ENCODE data around the gene VCL.
"Not testable (repeated sequence)": the region's sequence is repeated elsewhere in the genome, so short reads cannot be mapped to it uniquely, and the experiment has no call there.

Gene VCL

GRCh38 chr10:74011017-74011416 lies 13.1 kb downstream of the VCL start:
- no peak for FAIRE-seq
- no peak for DNase-seq (ENCODE audit: insufficient read length, low spot score)
- TF ChIP-seq CTCF (IDR thresholded peaks at IDR 0.05; ENCODE audit: insufficient read depth, missing control alignments), result no peak

DNA sequence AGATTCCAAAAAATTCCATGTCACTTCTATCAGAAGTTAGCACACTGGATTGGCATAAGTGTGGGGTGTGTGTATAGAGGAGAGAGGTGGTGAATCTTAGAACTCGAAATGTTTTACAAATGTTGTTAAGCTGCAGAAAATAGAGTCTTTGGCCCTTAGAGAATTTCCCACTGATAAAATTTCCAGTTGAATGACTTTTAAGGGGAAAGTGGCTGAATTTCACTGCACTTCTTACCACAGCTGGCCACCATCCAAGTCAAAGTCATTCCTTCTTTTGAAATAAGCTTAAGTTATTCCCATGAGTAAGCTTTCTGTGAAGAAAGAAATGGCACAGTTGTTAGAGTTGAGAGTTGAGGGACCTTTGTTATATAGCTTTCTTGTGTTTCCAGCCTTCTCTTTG lies 13.9 kb downstream of the VCL start:
- FAIRE-seq, result no peak

GRCh38 chr10:74012480-74012879 lies 14.6 kb downstream of the VCL start:
- FAIRE-seq (no peak), DNase-seq (ENCODE audit: insufficient read length, low spot score) (no peak)
- no peak for TF ChIP-seq CTCF (IDR thresholded peaks at IDR 0.05; ENCODE audit: insufficient read depth, missing control alignments)

More for the DNA sequence above, 13.9 kb downstream of the VCL start:
- no peak for DNase-seq (ENCODE audit: insufficient read length, low spot score)
- no peak for TF ChIP-seq CTCF (IDR thresholded peaks at IDR 0.05; ENCODE audit: insufficient read depth, missing control alignments)

GRCh38 chr10:74013004-74013403 lies 15.1 kb downstream of the VCL start:
- FAIRE-seq, result no peak
- DNase-seq (ENCODE audit: insufficient read length, low spot score), result no peak
- TF ChIP-seq CTCF (IDR thresholded peaks at IDR 0.05; ENCODE audit: insufficient read depth, missing control alignments), result no peak

DNA sequence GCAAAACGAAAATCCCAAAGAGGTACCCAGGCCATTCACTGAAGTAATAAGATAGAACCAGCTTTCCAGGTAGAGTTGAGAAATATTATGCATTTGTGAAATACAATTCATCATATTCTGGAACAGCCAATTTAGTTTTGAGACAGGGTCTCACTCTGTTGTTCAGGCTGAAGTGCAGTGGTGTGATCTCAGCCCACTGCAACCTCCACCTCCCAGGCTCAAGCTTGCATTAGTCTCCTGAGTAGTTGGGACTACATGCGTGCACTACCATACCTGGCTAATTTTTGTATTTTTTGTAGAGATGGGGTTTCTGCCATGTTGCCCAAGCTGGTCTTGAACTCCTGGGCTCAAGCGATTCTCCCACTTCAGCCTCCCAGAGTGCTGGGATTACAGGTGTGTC lies 16.7 kb downstream of the VCL start:
- not testable (repeated sequence) for FAIRE-seq; DNase-seq (ENCODE audit: insufficient read length, low spot score)

- FAIRE-seq (no peak), DNase-seq (ENCODE audit: insufficient read length, low spot score) (no peak)
- TF ChIP-seq CTCF (IDR thresholded peaks at IDR 0.05; ENCODE audit: insufficient read depth, missing control alignments), result no peak
Measured at GRCh38 chr10:74018241-74018640, 20.3 kb downstream of the VCL start.

DNA sequence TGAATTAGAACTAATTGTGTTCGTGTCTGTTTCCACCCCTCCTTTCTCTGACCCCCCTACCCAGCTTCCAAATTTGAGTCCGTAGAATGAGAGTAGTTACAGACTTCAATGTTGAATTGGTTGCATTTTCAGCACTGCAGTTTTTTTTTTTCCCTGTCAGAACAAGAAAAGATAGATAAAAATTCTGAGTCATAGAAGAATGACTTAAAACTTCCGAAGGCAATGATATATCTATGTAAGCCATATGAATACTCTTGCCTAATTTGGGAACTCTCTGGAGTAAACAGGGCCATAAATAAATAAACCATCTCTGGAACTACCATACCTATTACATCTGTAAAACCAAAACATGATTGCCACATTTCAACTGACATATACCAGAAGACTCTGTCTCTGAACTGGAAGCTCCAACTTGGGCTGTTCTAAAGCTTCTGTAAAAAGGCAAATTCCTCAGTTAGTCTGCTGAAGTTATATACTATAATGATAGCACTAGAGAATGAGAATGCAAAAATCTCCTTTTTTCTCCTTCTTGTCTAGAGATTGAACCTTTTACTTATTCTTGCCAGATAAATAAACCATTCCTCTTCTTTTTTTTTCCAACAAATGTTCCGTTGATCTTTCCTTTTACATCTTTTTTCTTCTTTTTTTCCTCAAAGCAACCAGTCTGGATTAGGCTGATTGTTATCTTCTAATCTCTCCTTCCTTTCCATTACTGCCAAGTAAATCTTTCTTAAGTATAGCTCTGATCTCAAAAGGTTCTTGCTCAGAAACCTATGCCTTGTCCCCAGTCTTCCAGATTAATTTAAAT lies 23.5 kb downstream of the VCL start:
- DNase-seq (ENCODE audit: insufficient read length, low spot score), result no peak
- FAIRE-seq, result no peak
- no peak for TF ChIP-seq CTCF (IDR thresholded peaks at IDR 0.05; ENCODE audit: insufficient read depth, missing control alignments)

Measured in D721Med (cell line).